HUES6 (cell line): ENCODE measurements around the gene PIGT.

Source experiments
- H3K27ac ChIP-seq: 2 replicates; pipeline ENCODE4 v1.7.0; 2013; ENCODE audit warnings: low read depth, mild to moderate bottlenecking, low read length, inconsistent platforms
- H3K27me3 ChIP-seq: 2 replicates; pipeline ENCODE4 v1.6.1; 2013; ENCODE audit warnings: low read length; ENCODE audit not compliant: control insufficient read depth, insufficient read depth
- H3K36me3 ChIP-seq: 2 replicates; pipeline ENCODE4 v1.6.1; 2013; ENCODE audit warnings: low read length; ENCODE audit not compliant: control insufficient read depth, insufficient read depth
- H3K4me1 ChIP-seq: 2 replicates; pipeline ENCODE4 v1.6.1; 2013; ENCODE audit warnings: low read length; ENCODE audit not compliant: control insufficient read depth, insufficient read depth
- H3K4me3 ChIP-seq: 2 replicates; pipeline ENCODE4 v1.5.1; 2013; ENCODE audit warnings: low read depth, low read length
- H3K9ac ChIP-seq: one replicate; pipeline ENCODE4 v1.6.1; 2013; ENCODE audit warnings: mild to moderate bottlenecking, low read length
- H3K9me3 ChIP-seq: 2 replicates; pipeline ENCODE4 v1.6.1; 2013; ENCODE audit warnings: low read depth, low read length; ENCODE audit not compliant: control insufficient read depth, insufficient read depth

Gene PIGT

DNA sequence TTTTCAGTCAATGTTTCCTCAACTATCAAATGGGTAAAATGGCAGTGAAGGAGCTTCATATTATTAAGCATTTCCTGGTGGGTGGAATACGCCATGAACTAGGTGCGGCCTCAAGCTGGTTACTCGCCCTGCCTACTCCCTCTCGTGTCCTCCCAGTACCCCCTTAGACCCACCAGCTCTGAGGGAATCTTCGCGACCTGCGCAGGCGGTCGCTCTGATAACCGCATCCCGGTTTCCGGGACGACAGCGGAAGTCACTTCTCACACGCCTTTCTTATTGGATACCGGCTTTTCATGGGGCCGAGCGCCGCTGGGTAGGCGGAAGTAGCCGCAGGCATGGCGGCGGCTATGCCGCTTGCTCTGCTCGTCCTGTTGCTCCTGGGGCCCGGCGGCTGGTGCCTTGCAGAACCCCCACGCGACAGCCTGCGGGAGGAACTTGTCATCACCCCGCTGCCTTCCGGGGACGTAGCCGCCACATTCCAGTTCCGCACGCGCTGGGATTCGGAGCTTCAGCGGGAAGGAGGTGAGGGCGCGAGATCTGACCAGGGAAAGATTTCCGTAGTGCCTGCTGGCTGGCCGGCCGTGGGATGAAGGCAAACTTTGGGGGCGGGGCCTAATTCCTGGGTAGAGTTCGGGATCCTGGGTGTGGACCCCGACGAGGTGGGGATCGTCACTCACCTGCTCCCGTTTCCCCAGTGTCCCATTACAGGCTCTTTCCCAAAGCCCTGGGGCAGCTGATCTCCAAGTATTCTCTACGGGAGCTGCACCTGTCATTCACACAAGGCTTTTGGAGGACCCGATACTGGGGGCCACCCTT, at the start of gene PIGT:
Gene PIGT (plus strand): TSS at position 320 of the 816 bp plus-strand sequence. CDS start 16 bp downstream, at position 336.
- Histone ChIP-seq H3K36me3 (peaks cover 28% of the 10 kb centered on the region), H3K9ac (peak within 1 kb of the TSS; percentile 92), H3K27me3 (peaks cover 7% of the 10 kb centered on the region; the same call in 1 of the 2 replicates), H3K4me1 (peaks cover 9% of the 10 kb centered on the region; the same call in 1 of the 2 replicates), H3K4me3 (peak within 1 kb of the TSS; percentile 96), H3K27ac (no peak within 1 kb of the TSS; the same call in 1 of the 2 replicates), H3K9me3 (no peaks in the 10 kb centered on the region)

DNA sequence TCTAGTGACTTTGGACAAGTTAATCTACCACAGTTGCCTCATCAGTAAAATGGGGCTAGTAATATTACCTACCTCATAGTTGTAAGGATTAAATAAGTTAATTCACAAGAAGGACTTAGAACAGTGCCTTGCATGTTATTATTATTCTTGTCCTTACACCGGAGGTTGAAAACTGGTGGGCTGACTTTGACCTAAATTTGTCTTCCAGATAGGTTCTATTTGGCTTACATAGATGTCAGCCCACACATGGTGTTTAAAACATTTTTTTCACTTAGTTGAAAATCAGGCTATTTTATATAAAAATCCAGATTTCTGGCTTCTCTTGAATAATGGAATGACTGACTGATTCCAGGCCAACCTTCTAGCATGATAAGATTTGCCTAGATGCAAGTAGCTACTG, 49.7 kb upstream of the PIGT start:
- Histone ChIP-seq H3K4me1 (no peaks in the 10 kb centered on the region), H3K27me3 (no peaks in the 10 kb centered on the region)

GRCh38 chr20:45366631-45367030, 49.3 kb upstream of the PIGT start:
- Histone ChIP-seq H3K27ac (no peak overlapping the region), H3K27me3 (no peaks in the 10 kb centered on the region), H3K36me3 (peaks cover 27% of the 10 kb centered on the region), H3K4me1 (no peaks in the 10 kb centered on the region), H3K4me3 (no peak overlapping the region), H3K9me3 (no peaks in the 10 kb centered on the region), H3K9ac (no peak overlapping the region)

More for the DNA sequence above, 49.7 kb upstream of the PIGT start:
- no peak overlapping the region for H3K9ac ChIP-seq
- H3K36me3 ChIP-seq: peaks cover 27% of the 10 kb centered on the region
- no peak overlapping the region for H3K27ac ChIP-seq
- no peak overlapping the region for H3K4me3 ChIP-seq
- H3K9me3 ChIP-seq: no peaks in the 10 kb centered on the region

DNA sequence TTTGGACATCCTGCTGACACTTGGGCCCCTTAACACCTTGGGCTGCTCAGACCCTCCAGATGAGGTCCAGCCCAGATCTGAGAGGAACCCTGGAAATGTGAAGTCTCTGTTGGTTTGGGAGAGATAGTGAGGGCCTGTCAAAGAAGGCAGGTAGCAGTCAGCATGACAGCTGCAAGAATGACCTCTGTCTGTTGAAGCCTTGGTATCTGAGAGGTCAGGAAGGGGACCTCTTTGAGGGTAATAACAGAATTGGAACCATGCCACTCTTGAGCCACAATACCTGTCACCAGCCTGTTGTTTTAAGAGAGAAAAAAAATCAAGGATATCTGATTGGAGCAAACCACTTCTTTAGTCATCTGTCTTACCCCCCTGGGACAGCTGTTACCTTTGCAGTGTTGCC, 48.8 kb upstream of the PIGT start:
- no peak overlapping the region for H3K9ac ChIP-seq
- no peak overlapping the region for H3K4me3 ChIP-seq
- 0 out of 2 replicates have a peak, but pooled peaks cover under 1% of the 10 kb centered on the region for H3K27me3 ChIP-seq
- peaks cover 27% of the 10 kb centered on the region for H3K36me3 ChIP-seq
- H3K9me3 ChIP-seq: no peaks in the 10 kb centered on the region
- H3K27ac ChIP-seq: no peak overlapping the region
- H3K4me1 ChIP-seq: no peaks in the 10 kb centered on the region

DNA sequence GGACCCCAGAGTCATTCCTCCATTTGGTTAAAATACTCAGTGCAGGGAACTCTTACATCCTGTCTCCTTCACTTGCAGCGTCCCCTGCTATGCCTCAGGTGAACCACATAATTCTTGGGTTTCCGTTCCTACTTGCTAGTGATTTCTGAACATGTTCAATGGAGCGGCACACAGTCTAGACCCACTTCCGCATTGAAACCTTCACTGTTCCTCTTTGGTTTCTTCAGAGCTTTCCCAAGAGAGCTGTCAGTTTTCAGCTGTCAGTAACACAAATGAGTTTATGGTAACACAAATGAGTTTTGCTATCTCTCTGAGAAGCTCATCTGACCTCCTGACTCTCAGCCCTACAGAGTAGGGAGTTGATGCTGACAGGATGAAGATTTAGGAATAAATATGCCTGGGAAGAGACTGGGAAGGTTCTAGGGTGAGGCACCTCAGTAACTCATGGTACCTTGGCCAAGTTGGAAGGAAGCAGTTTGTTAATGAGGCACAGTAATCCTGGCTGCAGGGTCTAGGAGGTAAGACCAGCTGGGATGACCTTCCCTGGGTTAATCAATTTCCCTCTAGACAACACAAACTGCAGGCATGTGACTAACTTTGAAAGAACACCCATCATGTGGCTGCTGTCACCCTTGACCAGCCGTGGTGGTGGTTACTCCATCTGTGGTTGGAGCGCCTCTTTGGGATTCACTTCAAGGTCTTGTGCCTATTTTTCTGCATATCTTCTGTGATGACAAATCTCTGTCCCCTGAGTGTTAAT, 47.5 kb upstream of the PIGT start:
- Histone ChIP-seq H3K9ac (no peak overlapping the region), H3K36me3 (peaks cover 27% of the 10 kb centered on the region), H3K4me3 (no peak overlapping the region), H3K9me3 (no peaks in the 10 kb centered on the region), H3K4me1 (peaks cover 5% of the 10 kb centered on the region), H3K27ac (no peak overlapping the region), H3K27me3 (peaks cover 14% of the 10 kb centered on the region)

DNA sequence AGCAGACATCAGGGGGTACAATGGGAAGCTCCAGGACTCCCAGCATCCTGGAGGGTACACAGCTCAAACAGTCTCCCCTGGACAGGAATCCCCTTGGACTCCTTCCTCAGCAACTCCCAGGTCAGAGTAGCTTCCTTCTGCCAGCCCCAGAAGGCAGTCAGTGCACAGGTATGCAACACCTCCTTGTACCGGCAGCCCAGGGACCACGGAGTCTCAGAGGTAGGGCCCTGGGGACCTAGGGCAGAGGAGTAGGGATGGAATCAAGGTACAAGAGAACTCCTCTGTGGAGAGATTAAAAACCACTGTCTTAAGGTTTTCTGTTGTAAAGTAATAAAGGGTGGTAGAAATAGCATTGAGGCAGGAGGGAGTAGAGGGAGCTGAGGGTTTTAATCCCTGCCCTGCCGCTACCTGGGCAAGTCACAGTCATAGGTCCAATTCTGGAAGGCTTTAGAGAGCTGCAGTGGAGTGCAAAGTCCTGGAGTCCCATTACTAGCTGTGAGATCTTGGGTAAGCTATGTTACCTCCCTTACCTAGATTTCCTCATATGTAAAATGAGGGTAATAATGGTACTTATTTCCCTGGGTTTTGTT, 45.3 kb upstream of the PIGT start:
- H3K36me3 ChIP-seq: peaks cover 24% of the 10 kb centered on the region
- H3K9ac ChIP-seq: no peak overlapping the region
- H3K9me3 ChIP-seq: no peaks in the 10 kb centered on the region
- no peak overlapping the region for H3K27ac ChIP-seq
- no peak overlapping the region for H3K4me3 ChIP-seq
- peaks cover 6% of the 10 kb centered on the region for H3K4me1 ChIP-seq
- H3K27me3 ChIP-seq: peaks cover 14% of the 10 kb centered on the region

DNA sequence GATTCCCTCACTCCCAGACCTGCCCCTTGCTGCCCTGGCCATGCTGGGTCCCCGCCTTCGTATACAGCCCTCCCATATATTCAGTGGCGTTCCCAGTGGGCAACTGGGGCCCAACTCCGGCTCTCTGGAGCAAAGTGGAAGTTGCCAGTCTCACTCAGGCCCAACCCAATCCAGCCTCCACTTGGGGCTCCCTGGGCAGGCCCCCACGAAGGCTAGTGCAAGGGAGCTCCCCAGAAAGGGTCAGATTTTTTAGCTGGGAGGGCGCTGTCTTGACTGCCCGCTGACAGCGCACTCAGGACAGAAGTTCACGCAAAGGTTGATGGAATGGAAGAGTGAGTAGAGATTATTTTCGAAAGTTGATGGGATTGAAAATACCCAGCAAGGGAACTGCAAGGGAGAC, 43.7 kb upstream of the PIGT start:
- peaks cover 6% of the 10 kb centered on the region for H3K4me1 ChIP-seq
- no peak overlapping the region for H3K27ac ChIP-seq
- H3K36me3 ChIP-seq: peaks cover 10% of the 10 kb centered on the region
- peak overlapping the region; percentile 63; the same call in 1 of the 2 replicates for H3K4me3 ChIP-seq
- peaks cover 14% of the 10 kb centered on the region for H3K27me3 ChIP-seq
- no peak overlapping the region for H3K9ac ChIP-seq
- no peaks in the 10 kb centered on the region for H3K9me3 ChIP-seq

DNA sequence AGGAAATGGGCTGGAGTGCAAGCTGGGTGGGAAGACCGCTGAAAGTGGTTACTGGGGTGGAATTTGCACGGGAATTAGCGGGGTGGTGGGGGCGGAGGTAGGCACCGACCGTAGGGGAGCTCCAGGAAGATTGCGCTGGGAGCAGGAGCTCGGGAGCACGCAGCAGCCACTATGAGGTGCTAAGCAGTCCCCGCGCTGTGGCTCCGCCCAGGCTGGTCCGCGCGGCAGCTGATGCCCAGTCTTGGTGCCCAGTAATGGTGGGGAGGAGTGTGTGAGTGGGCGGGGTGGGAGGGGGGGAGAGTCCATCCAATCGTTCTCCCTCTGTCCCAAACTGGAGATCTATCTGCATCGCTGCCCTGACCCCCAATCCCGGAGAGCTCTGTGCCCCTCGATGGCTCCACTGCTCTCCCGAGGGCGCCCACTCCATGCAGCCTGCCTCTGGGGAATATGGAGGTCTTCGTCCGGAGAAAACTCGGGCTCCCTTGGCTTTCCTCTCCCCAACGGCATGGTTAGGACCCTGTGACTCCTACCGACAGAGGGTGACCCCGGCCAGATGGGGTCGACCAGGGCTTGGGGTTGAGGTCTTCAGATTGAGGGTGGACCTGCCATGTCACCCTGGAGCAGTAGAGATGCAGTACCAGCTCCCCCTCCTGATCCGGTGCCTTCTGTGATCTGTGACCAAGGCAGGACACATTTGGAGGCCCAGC, 43.1 kb upstream of the PIGT start:
- peaks cover 6% of the 10 kb centered on the region for H3K4me1 ChIP-seq
- peak overlapping the region; percentile 24 for H3K9ac ChIP-seq
- H3K27ac ChIP-seq: no peak overlapping the region
- no peaks in the 10 kb centered on the region for H3K9me3 ChIP-seq
- H3K36me3 ChIP-seq: peaks cover 5% of the 10 kb centered on the region; the same call in 1 of the 2 replicates
- peaks cover 14% of the 10 kb centered on the region for H3K27me3 ChIP-seq
- peak overlapping the region; percentile 63 for H3K4me3 ChIP-seq

DNA sequence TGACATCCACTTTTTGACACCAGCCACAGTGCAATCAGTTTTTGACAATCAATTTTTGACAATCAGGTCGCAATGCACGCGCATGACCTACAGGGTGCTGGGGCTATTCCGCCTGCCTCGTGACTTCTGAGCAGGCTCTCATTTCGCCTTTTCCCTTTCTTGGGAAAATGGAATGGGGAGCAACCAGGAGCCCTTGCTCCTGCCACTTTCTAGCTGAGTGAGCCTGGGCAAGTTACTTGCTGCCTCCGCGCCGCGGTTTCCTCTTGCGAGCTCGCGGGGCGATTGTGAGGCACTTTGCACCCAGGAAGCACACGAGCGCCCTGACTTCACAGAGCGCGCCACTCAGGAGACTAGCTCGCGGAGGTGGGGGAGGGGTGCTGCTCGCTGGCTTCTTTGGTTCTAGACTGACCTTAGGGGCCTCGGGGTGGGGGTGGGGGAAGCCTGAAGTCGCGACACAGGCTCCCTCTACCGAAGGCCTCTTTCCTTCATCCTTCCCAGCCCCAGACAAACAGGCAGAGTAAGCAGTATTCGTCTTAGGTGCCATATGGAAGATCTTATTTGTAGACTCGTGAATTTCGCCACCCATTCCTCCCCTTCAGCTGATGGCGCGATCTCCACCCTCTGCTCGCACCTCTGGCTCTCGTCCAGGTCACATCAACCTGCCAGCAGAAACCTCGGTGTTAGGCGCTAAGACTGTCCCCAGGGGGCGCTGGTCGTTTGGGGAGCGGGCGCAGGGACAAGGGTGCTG, 42.4 kb upstream of the PIGT start:
- Histone ChIP-seq H3K4me3 (peak overlapping the region; percentile 63), H3K9ac (peak overlapping the region; percentile 24), H3K27ac (no peak overlapping the region), H3K9me3 (no peaks in the 10 kb centered on the region), H3K27me3 (peaks cover 14% of the 10 kb centered on the region), H3K4me1 (peaks cover 6% of the 10 kb centered on the region), H3K36me3 (0 out of 2 replicates have a peak, but pooled peaks cover 3% of the 10 kb centered on the region)

GRCh38 chr20:45374101-45374467, 41.9 kb upstream of the PIGT start:
- H3K9ac ChIP-seq: no peak overlapping the region
- H3K27ac ChIP-seq: no peak overlapping the region
- no peaks in the 10 kb centered on the region for H3K36me3 ChIP-seq
- H3K9me3 ChIP-seq: no peaks in the 10 kb centered on the region
- H3K4me1 ChIP-seq: peaks cover 6% of the 10 kb centered on the region
- H3K27me3 ChIP-seq: peaks cover 14% of the 10 kb centered on the region
- H3K4me3 ChIP-seq: no peak overlapping the region
